H1 (cell line): Measurements from ENCODE around the gene PM20D1. TPM values are rescaled to one million over a fixed set of nuclear protein-coding genes. Genes with fewer than 3 reads are reported as not detected.

Source experiments
- CTCF ChIA-PET: fragments of 300-600 bp; sonication (Branson Sonifier 250); formaldehyde crosslinking; loops from one replicate; lab custom pipeline; 2021; ENCODE audit not compliant: partially characterized antibody; lab: Charles Lee
- POLR2A ChIA-PET: fragments of 300-600 bp; sonication (Branson Sonifier 250); formaldehyde crosslinking; loops from one replicate; lab custom pipeline; 2021; ENCODE audit warnings: inconsistent platforms; ENCODE audit not compliant: partially characterized antibody; lab: Charles Lee
- DNase-seq, 2 experiments: peaks; one replicate each; pipeline versions ENCODE4 v3.0.0 to v3.0.0-alpha.2; 2010 to 2022; ENCODE audit warnings: low spot score in 2 of 2, low read depth in 1 of 2, mixed read lengths in 1 of 2
- FAIRE-seq: peaks from 2 replicates; lab custom pipeline; 2011; peaks lifted over from hg19 to GRCh38; lab: Jason Lieb, UNC
- H2AFZ ChIP-seq: 2 replicates; pipeline ENCODE4 v1.8.1; 2012; ENCODE audit warnings: low read length, inconsistent platforms
- H2AK5ac ChIP-seq: 2 replicates; pipeline ENCODE4 v1.6.1; 2013; ENCODE audit warnings: low read depth, low read length
- H2BK120ac ChIP-seq: replicated peaks from 2 replicates; pipeline ENCODE3; 2013; ENCODE audit warnings: low read depth, low read length, inconsistent platforms
- H2BK12ac ChIP-seq: 2 replicates; pipeline ENCODE4 v1.6.1; 2013; ENCODE audit warnings: low read depth, low read length
- H2BK15ac ChIP-seq: 2 replicates; pipeline ENCODE4 v1.6.1; 2013; ENCODE audit warnings: low read length
- H2BK20ac ChIP-seq: 2 replicates; pipeline ENCODE4 v1.6.1; 2013; ENCODE audit warnings: low read length
- H2BK5ac ChIP-seq: 2 replicates; pipeline ENCODE4 v1.6.1; 2013; ENCODE audit warnings: low read depth, low read length
- H3K14ac ChIP-seq: 2 replicates; pipeline ENCODE4 v1.6.1; 2013; ENCODE audit warnings: inconsistent platforms; ENCODE audit not compliant: insufficient read length
- H3K18ac ChIP-seq: 2 replicates; pipeline ENCODE4 v1.6.1; 2013; ENCODE audit warnings: low read length; ENCODE audit errors: extremely low read depth
- H3K23ac ChIP-seq: 2 replicates; pipeline ENCODE4 v1.6.1; 2013; ENCODE audit warnings: inconsistent platforms; ENCODE audit not compliant: insufficient read length
- H3K23me2 ChIP-seq: 2 replicates; pipeline ENCODE4 v1.6.1; 2013; ENCODE audit warnings: low read depth, low read length
- H3K27ac ChIP-seq: 2 replicates; pipeline ENCODE4 v1.6.1; 2011; ENCODE audit warnings: low read depth, low read length, inconsistent platforms
- H3K27me3 ChIP-seq, 4 experiments: replicated peaks in 1 of 4; 1 replicate in 1 of 4; 2 replicates in 3 of 4; pipeline versions ENCODE4 v1.6.1 to v1.8.1; 2011 to 2013; ENCODE audit warnings: low read length in 3 of 4, mild to moderate bottlenecking in 3 of 4, inconsistent platforms in 2 of 4, mixed read lengths in 2 of 4, moderate library complexity in 1 of 4; ENCODE audit not compliant: control insufficient read depth in 3 of 4, insufficient read depth in 3 of 4; ENCODE audit errors: extremely low read depth in 1 of 4
- H3K36me3 ChIP-seq, 4 experiments: 2 replicates each; pipeline versions ENCODE4 v1.6.1 to v1.8.1; 2011 to 2013; ENCODE audit warnings: mild to moderate bottlenecking in 4 of 4, low read length in 3 of 4, moderate library complexity in 2 of 4, control low read depth in 1 of 4, inconsistent platforms in 1 of 4; ENCODE audit not compliant: insufficient read depth in 4 of 4, control insufficient read depth in 2 of 4
- H3K4ac ChIP-seq: replicated peaks from 2 replicates; pipeline ENCODE3; 2013; ENCODE audit warnings: low read length, low read depth, mixed read lengths, inconsistent platforms; ENCODE audit not compliant: insufficient read length
- H3K4me1 ChIP-seq, 4 experiments: replicated peaks in 1 of 4; 1 replicate in 1 of 4; 2 replicates in 3 of 4; pipeline versions ENCODE4 v1.6.1 to v1.8.1; 2011 to 2013; ENCODE audit warnings: low read length in 3 of 4, inconsistent platforms in 2 of 4, mixed read lengths in 1 of 4; ENCODE audit not compliant: insufficient read depth in 4 of 4, control insufficient read depth in 3 of 4
- H3K4me2 ChIP-seq, 2 experiments: 2 replicates each; pipeline versions ENCODE4 v1.6.1 to v1.8.1; 2011 to 2013; ENCODE audit warnings: low read depth in 2 of 2, low read length in 2 of 2, control low read depth in 1 of 2, inconsistent platforms in 1 of 2, mild to moderate bottlenecking in 1 of 2; ENCODE audit not compliant: insufficient read depth in 1 of 2
- H3K4me3 ChIP-seq, 4 experiments: fragments of 200-600, 300-600 bp in 1 of 4; sonication (generic), shearing (Covaris generic), sonication (Bioruptor Twin) in 1 of 4; 2 replicates each; pipeline versions ENCODE4 v1.5.1 to v1.8.1; 2011 to 2016; ENCODE audit warnings: low read length in 4 of 4, low read depth in 3 of 4, control low read depth in 2 of 4, inconsistent platforms in 2 of 4, mild to moderate bottlenecking in 2 of 4, mixed read lengths in 1 of 4, moderate library complexity in 1 of 4; ENCODE audit not compliant: insufficient read depth in 2 of 4; ENCODE audit errors: extremely low read depth in 1 of 4
- H3K56ac ChIP-seq: replicated peaks from 2 replicates; pipeline ENCODE3; 2013; ENCODE audit warnings: low read depth, mild to moderate bottlenecking, mixed read lengths, low read length, inconsistent platforms; ENCODE audit not compliant: insufficient read length
- H3K79me1 ChIP-seq: 2 replicates; pipeline ENCODE4 v1.6.1; 2013; ENCODE audit warnings: low read depth, low read length, control low read depth
- H3K79me2 ChIP-seq, 2 experiments: 2 replicates each; pipeline versions ENCODE4 v1.6.1 to v1.8.1; 2012 to 2013; ENCODE audit warnings: low read length in 2 of 2, mild to moderate bottlenecking in 2 of 2, inconsistent platforms in 1 of 2; ENCODE audit not compliant: insufficient read depth in 2 of 2, control insufficient read depth in 1 of 2
- H3K9ac ChIP-seq, 4 experiments: replicated peaks in 1 of 4; 1 replicate in 1 of 4; 2 replicates in 3 of 4; pipeline versions ENCODE4 v1.6.1 to v1.8.1; 2011 to 2013; ENCODE audit warnings: low read depth in 3 of 4, low read length in 3 of 4, control low read depth in 2 of 4, mild to moderate bottlenecking in 2 of 4, moderate library complexity in 2 of 4, inconsistent platforms in 1 of 4; ENCODE audit errors: extremely low read depth in 1 of 4
- H3K9me3 ChIP-seq, 2 experiments: 2 replicates each; pipeline versions ENCODE4 v1.6.1 to v1.8.1; 2012 to 2013; ENCODE audit warnings: mild to moderate bottlenecking in 2 of 2, moderate library complexity in 2 of 2, control low read depth in 1 of 2, inconsistent platforms in 1 of 2, low read depth in 1 of 2, low read length in 1 of 2, mixed read lengths in 1 of 2; ENCODE audit not compliant: insufficient read depth in 2 of 2
- H4K20me1 ChIP-seq, 2 experiments: replicated peaks in 1 of 2; 2 replicates each; pipeline versions ENCODE3 to v1.8.1; 2011 to 2013; ENCODE audit warnings: inconsistent platforms in 2 of 2, low read length in 2 of 2, mild to moderate bottlenecking in 1 of 2; ENCODE audit not compliant: insufficient read depth in 2 of 2, control insufficient read depth in 1 of 2
- H4K5ac ChIP-seq: 2 replicates; pipeline ENCODE4 v1.6.1; 2013; ENCODE audit warnings: low read length, low read depth, mixed read lengths, inconsistent platforms; ENCODE audit not compliant: insufficient read length
- H4K8ac ChIP-seq: 2 replicates; pipeline ENCODE4 v1.8.0; 2013; ENCODE audit warnings: mild to moderate bottlenecking, moderate library complexity, low read length, inconsistent platforms; ENCODE audit not compliant: insufficient read depth; ENCODE audit errors: extremely low read depth
- H4K91ac ChIP-seq: replicated peaks from 2 replicates; pipeline ENCODE3; 2013; ENCODE audit warnings: low read length, mixed read lengths, inconsistent platforms; ENCODE audit not compliant: insufficient read length
- BCL11A ChIP-seq, 2 experiments: IDR thresholded peaks; one replicate each; pipeline ENCODE4 v1.6.1; 2011; ENCODE audit warnings: low read depth in 2 of 2, low read length in 2 of 2, mild to moderate bottlenecking in 2 of 2
- CHD2 ChIP-seq: IDR thresholded peaks from 2 replicates; pipeline ENCODE4 v1.6.1; 2012; ENCODE audit warnings: low read length, improper control_type of control experiment
- CREB1 ChIP-seq: IDR thresholded peaks from 2 replicates; pipeline ENCODE4 v1.6.1; 2012; ENCODE audit warnings: inconsistent platforms
- KDM4A ChIP-seq: IDR thresholded peaks from one replicate; pipeline ENCODE4 v1.7.1; 2012; ENCODE audit warnings: low read depth, mild to moderate bottlenecking, moderate library complexity, low read length, inconsistent platforms; ENCODE audit not compliant: severe bottlenecking
- NRF1 ChIP-seq: IDR thresholded peaks from 2 replicates; pipeline ENCODE4 v1.6.1; 2011; ENCODE audit warnings: mild to moderate bottlenecking, low read depth, low read length, improper control_type of control experiment
- POLR2A ChIP-seq, 2 experiments: IDR thresholded peaks; 1 replicate in 1 of 2; 2 replicates in 1 of 2; pipeline ENCODE4 v1.6.1; 2011; ENCODE audit warnings: low read depth in 2 of 2, low read length in 2 of 2, mild to moderate bottlenecking in 2 of 2; ENCODE audit errors: control extremely low read depth in 1 of 2
- POLR2AphosphoS5 ChIP-seq: IDR thresholded peaks from 2 replicates; pipeline ENCODE4 v1.6.1; 2011; ENCODE audit warnings: low read depth, low read length
- POU5F1 ChIP-seq: IDR thresholded peaks from 2 replicates; pipeline ENCODE4 v1.6.1; 2011; ENCODE audit warnings: low read depth, mild to moderate bottlenecking, low read length, moderate library complexity
- RFX5 ChIP-seq: IDR thresholded peaks from 2 replicates; pipeline ENCODE4 v1.6.1; 2011; ENCODE audit warnings: low read depth, low read length, improper control_type of control experiment, borderline replicate concordance
- SIRT6 ChIP-seq: IDR thresholded peaks from one replicate; pipeline ENCODE4 v1.7.1; 2012; ENCODE audit warnings: low read length, inconsistent platforms
- SIX5 ChIP-seq: IDR thresholded peaks from 2 replicates; pipeline ENCODE4 v1.6.1; 2011; ENCODE audit warnings: mild to moderate bottlenecking, low read depth, low read length
- SRF ChIP-seq: IDR thresholded peaks from 2 replicates; pipeline ENCODE4 v1.6.1; 2011; ENCODE audit warnings: mild to moderate bottlenecking, low read depth, low read length, moderate library complexity
- TAF1 ChIP-seq: IDR thresholded peaks from 2 replicates; pipeline ENCODE4 v1.6.1; 2011; ENCODE audit warnings: mild to moderate bottlenecking, low read depth, low read length
- TCF12 ChIP-seq: IDR thresholded peaks from 2 replicates; pipeline ENCODE4 v1.6.1; 2011; ENCODE audit warnings: low read depth, mild to moderate bottlenecking, low read length
- YY1 ChIP-seq: IDR thresholded peaks from 2 replicates; pipeline ENCODE4 v1.6.1; 2011; ENCODE audit warnings: low read depth, mild to moderate bottlenecking, low read length
- WGBS, 2 experiments: shearing (Covaris generic) in 1 of 2; methylation state at CpG; one replicate each; pipeline versions ENCODE4 v1.1.6 to v1.1.7; 2013 to 2015; ENCODE audit warnings: low lambda C conversion rate in 2 of 2, mixed read lengths in 2 of 2, inconsistent platforms in 1 of 2, low coverage in 1 of 2, missing lambda C conversion rate in 1 of 2; ENCODE audit not compliant: insufficient replicate concordance in 2 of 2, insufficient coverage in 1 of 2, insufficient read length in 1 of 2; ENCODE audit errors: extremely low coverage in 1 of 2, missing lambda C conversion rate in 1 of 2; 5-methylcytosine and 5-hydroxymethylcytosine counted together
- polyA plus RNA-seq, 7 experiments: library from polyadenylated mRNA; depleted of rRNA in 3 of 7; stranded (reverse) in 5 of 7; unstranded in 2 of 7; fragments of >200 nt in 5 of 7; fragments of 200-250 nt in 2 of 7; gene quantifications; 1 replicate in 5 of 7; 2 replicates in 1 of 7; 4 replicates in 1 of 7; pipeline versions ENCODE4 v1.2.1 to v1.2.3, GENCODE V29; 2011 to 2013; ENCODE audit warnings: missing spikeins in 2 of 7, mixed read lengths in 2 of 7
- total RNA-seq: library from RNA; stranded (reverse); fragmentation: NEBNext Ultra II Directional; extraction: Animal tissue kit (Norgen Biotek cat#: 25700); gene quantifications from 2 replicates; pipeline ENCODE4 v1.2.1, GENCODE V29; 2021
- TF ChIP-seq, protein P1 (sequence below): IDR thresholded peaks from 2 replicates; pipeline ENCODE4 v1.6.1; 2012; ENCODE audit warnings: low read length, inconsistent platforms

PM20D1 gene
- total and polyA plus RNA-seq, 2 of the 8 experiments (the other 6 are each of a cell fraction or from before 2014, with no cell fraction given), result 0.05 TPM; not detected in 1

GRCh38 chr1:205896351-205896750, 46.4 kb upstream of the PM20D1 start:
- Histone ChIP-seq H3K4me3 (no peak overlapping the region), H3K9ac (no peak overlapping the region), H2AK5ac (no peak overlapping the region), H3K18ac (no peak overlapping the region), H3K27me3 (no peaks in the 10 kb centered on the region), H4K5ac (no peak overlapping the region), H4K8ac (no peak overlapping the region), H2AFZ (no peak overlapping the region), H2BK15ac (no peak overlapping the region), H2BK120ac (no peak overlapping the region), H3K79me2 (no peaks in the 10 kb centered on the region), H3K79me1 (no peaks in the 10 kb centered on the region), H3K4ac (no peak overlapping the region), H2BK20ac (no peak overlapping the region), H3K23ac (no peak overlapping the region), H2BK12ac (no peak overlapping the region), H3K36me3 (no peaks in the 10 kb centered on the region), H4K91ac (no peak overlapping the region), H3K14ac (no peak overlapping the region), H3K56ac (no peak overlapping the region), H3K27ac (no peak overlapping the region), H2BK5ac (no peak overlapping the region), H3K4me2 (no peak overlapping the region), H4K20me1 (no peaks in the 10 kb centered on the region), H3K23me2 (no peaks in the 10 kb centered on the region), H3K9me3 (peaks cover 4 to 13% of the 10 kb centered on the region in 2 experiments; a peak in 2 of 4 replicates), H3K4me1 (no peaks in the 10 kb centered on the region; a peak in 1 of 7 replicates)
- FAIRE-seq (no peak), DNase-seq (no peak)
- ChIA-PET CTCF (interaction anchor here (1.7 to 2.6 kb wide), 3 partner anchors 11 to 81 kb away, joined by 5 to 10 read pairs (median 9); no protein-coding TSS in a partner anchor), POLR2A (no interaction called here)
- WGBS, 2 experiments, result 83% methylated on average over 1 of the region's 1 CpG; no CpG with 5 or more reads in 1 of the 2 experiments
- TF ChIP-seq CREB1 (no peak), CHD2 (no peak), TCF12 (no peak), YY1 (no peak), RFX5 (no peak), POLR2A (IDR thresholded peaks at IDR 0.05; ENCODE audit: control extremely low read depth in 1 of 2, low read depth in 2 of 2, low read length in 2 of 2) (no peak), BCL11A (IDR thresholded peaks at IDR 0.05; ENCODE audit: low read depth in 2 of 2, low read length in 2 of 2) (no peak), SIRT6 (no peak), SIX5 (no peak), SRF (no peak), TAF1 (no peak), POU5F1 (no peak), POLR2AphosphoS5 (no peak), KDM4A (no peak), NRF1 (no peak)
- TF ChIP-seq, protein P1, sequence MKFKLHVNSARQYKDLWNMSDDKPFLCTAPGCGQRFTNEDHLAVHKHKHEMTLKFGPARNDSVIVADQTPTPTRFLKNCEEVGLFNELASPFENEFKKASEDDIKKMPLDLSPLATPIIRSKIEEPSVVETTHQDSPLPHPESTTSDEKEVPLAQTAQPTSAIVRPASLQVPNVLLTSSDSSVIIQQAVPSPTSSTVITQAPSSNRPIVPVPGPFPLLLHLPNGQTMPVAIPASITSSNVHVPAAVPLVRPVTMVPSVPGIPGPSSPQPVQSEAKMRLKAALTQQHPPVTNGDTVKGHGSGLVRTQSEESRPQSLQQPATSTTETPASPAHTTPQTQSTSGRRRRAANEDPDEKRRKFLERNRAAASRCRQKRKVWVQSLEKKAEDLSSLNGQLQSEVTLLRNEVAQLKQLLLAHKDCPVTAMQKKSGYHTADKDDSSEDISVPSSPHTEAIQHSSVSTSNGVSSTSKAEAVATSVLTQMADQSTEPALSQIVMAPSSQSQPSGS, result no peak
